ENCODE measurements around the gene ADM2. TPM values are rescaled to one million over a fixed set of nuclear protein-coding genes. Genes with fewer than 3 reads are reported as not detected.

ADM2 gene
- total and polyA plus RNA-seq, 2 of the 13 experiments (the other 11 are each of a cell fraction or from before 2014, with no cell fraction given): 1.2 to 3.0 TPM

DNA sequence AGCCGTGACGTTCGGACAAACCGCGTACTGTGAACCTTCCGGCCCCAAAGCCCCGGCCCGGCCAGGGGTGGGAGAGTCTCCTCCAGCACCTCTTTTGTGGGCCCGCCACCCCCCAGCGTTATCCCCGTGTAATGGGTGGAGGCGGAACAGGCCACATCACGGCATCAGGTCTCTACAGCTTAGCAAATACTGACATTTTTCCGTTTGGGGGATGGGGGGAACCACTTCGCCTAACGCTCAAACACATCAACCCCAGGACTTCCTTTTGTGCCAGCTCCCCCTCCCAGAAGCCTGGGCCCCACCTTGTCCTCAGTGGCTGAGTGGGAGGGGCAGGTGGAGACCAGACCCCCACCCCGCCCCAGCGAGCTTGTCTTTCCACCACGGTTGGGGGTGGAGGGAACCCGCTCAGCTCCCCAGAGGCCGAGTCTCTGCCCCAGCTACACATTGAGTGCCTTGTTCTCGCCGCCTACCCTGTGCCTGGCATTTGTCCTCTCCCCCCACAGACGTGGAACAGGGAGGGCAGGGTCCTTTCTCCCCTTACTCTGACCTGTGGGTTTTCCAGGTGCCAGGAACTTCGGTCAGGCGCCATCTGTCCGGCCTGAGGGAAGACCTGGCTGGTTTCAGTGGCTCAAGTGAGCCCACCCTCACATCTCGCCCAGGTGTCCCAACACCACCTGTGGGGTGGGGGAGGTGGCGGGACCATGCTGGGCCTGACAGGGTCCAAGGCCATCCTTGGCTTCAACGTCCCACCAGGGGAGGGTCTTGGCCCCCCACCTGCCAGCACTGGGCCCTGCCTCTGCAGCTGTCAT, 36.1 kb upstream of the ADM2 start (continued):
- TF ChIP-seq POLR2G (IDR thresholded peaks at IDR 0.05; ENCODE audit: low read depth, low read length) (peak; percentile 78; the same call in 1 of the 2 replicates), RBFOX2 (IDR thresholded peaks at IDR 0.05; ENCODE audit: low read depth, low read length) (0 out of 2 replicates have a peak, but pooled peaks have one; percentile 13), POLR2AphosphoS2 (IDR thresholded peaks at IDR 0.05; ENCODE audit: low read depth, low read length) (0 out of 2 replicates have a peak, but pooled peaks have one; percentile 22), AGO1 (IDR thresholded peaks at IDR 0.05; ENCODE audit: low read depth, low read length, poor library complexity, severe bottlenecking) (peak; percentile 94), PHF21A (CRISPR knock-in tag; IDR thresholded peaks at IDR 0.05) (0 out of 2 replicates have a peak, but pooled peaks have one; percentile 32), MAZ (IDR thresholded peaks at IDR 0.05; ENCODE audit: borderline replicate concordance, low read depth, low read length) (no peak), MAZ (CRISPR knock-in tag; IDR thresholded peaks at IDR 0.05; ENCODE audit: low read depth) (peak; percentile 24; the same call in 1 of the 2 replicates), JARID2 (CRISPR knock-in tag; IDR thresholded peaks at IDR 0.05; ENCODE audit: insufficient replicate concordance) (no peak), ZNF296 (CRISPR knock-in tag; conservative IDR thresholded peaks at IDR 0.05) (0 out of 2 replicates have a peak, but pooled peaks have one; percentile 44), ZBTB7B (CRISPR knock-in tag; IDR thresholded peaks at IDR 0.05) (0 out of 2 replicates have a peak, but pooled peaks have one; percentile 34), PAF1 (CRISPR knock-in tag; IDR thresholded peaks at IDR 0.05) (peak; percentile 76; the same call in 1 of the 2 replicates), DR1 (CRISPR knock-in tag; IDR thresholded peaks at IDR 0.05) (0 out of 2 replicates have a peak, but pooled peaks have one; percentile 28), ZNF33B (CRISPR knock-in tag; IDR thresholded peaks at IDR 0.05) (0 out of 2 replicates have a peak, but pooled peaks have one; percentile 18)
- TF ChIP-seq, protein P1, sequence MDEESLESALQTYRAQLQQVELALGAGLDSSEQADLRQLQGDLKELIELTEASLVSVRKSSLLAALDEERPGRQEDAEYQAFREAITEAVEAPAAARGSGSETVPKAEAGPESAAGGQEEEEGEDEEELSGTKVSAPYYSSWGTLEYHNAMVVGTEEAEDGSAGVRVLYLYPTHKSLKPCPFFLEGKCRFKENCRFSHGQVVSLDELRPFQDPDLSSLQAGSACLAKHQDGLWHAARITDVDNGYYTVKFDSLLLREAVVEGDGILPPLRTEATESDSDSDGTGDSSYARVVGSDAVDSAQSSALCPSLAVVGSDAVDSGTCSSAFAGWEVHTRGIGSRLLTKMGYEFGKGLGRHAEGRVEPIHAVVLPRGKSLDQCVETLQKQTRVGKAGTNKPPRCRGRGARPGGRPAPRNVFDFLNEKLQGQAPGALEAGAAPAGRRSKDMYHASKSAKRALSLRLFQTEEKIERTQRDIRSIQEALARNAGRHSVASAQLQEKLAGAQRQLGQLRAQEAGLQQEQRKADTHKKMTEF (CRISPR knock-in tag; IDR thresholded peaks at IDR 0.05): no peak
- TF ChIP-seq, protein P2, sequence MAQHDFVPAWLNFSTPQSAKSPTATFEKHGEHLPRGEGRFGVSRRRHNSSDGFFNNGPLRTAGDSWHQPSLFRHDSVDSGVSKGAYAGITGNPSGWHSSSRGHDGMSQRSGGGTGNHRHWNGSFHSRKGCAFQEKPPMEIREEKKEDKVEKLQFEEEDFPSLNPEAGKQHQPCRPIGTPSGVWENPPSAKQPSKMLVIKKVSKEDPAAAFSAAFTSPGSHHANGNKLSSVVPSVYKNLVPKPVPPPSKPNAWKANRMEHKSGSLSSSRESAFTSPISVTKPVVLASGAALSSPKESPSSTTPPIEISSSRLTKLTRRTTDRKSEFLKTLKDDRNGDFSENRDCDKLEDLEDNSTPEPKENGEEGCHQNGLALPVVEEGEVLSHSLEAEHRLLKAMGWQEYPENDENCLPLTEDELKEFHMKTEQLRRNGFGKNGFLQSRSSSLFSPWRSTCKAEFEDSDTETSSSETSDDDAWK (CRISPR knock-in tag; IDR thresholded peaks at IDR 0.05): no peak
- TF ChIP-seq, protein P3, sequence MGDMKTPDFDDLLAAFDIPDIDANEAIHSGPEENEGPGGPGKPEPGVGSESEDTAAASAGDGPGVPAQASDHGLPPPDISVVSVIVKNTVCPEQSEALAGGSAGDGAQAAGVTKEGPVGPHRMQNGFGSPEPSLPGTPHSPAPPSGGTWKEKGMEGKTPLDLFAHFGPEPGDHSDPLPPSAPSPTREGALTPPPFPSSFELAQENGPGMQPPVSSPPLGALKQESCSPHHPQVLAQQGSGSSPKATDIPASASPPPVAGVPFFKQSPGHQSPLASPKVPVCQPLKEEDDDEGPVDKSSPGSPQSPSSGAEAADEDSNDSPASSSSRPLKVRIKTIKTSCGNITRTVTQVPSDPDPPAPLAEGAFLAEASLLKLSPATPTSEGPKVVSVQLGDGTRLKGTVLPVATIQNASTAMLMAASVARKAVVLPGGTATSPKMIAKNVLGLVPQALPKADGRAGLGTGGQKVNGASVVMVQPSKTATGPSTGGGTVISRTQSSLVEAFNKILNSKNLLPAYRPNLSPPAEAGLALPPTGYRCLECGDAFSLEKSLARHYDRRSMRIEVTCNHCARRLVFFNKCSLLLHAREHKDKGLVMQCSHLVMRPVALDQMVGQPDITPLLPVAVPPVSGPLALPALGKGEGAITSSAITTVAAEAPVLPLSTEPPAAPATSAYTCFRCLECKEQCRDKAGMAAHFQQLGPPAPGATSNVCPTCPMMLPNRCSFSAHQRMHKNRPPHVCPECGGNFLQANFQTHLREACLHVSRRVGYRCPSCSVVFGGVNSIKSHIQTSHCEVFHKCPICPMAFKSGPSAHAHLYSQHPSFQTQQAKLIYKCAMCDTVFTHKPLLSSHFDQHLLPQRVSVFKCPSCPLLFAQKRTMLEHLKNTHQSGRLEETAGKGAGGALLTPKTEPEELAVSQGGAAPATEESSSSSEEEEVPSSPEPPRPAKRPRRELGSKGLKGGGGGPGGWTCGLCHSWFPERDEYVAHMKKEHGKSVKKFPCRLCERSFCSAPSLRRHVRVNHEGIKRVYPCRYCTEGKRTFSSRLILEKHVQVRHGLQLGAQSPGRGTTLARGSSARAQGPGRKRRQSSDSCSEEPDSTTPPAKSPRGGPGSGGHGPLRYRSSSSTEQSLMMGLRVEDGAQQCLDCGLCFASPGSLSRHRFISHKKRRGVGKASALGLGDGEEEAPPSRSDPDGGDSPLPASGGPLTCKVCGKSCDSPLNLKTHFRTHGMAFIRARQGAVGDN (CRISPR knock-in tag; IDR thresholded peaks at IDR 0.05): peak; percentile 20; the same call in 1 of the 2 replicates
- TF ChIP-seq, protein P4, sequence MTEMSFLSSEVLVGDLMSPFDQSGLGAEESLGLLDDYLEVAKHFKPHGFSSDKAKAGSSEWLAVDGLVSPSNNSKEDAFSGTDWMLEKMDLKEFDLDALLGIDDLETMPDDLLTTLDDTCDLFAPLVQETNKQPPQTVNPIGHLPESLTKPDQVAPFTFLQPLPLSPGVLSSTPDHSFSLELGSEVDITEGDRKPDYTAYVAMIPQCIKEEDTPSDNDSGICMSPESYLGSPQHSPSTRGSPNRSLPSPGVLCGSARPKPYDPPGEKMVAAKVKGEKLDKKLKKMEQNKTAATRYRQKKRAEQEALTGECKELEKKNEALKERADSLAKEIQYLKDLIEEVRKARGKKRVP (CRISPR knock-in tag; IDR thresholded peaks at IDR 0.05): no peak
- TF ChIP-seq, protein P5, sequence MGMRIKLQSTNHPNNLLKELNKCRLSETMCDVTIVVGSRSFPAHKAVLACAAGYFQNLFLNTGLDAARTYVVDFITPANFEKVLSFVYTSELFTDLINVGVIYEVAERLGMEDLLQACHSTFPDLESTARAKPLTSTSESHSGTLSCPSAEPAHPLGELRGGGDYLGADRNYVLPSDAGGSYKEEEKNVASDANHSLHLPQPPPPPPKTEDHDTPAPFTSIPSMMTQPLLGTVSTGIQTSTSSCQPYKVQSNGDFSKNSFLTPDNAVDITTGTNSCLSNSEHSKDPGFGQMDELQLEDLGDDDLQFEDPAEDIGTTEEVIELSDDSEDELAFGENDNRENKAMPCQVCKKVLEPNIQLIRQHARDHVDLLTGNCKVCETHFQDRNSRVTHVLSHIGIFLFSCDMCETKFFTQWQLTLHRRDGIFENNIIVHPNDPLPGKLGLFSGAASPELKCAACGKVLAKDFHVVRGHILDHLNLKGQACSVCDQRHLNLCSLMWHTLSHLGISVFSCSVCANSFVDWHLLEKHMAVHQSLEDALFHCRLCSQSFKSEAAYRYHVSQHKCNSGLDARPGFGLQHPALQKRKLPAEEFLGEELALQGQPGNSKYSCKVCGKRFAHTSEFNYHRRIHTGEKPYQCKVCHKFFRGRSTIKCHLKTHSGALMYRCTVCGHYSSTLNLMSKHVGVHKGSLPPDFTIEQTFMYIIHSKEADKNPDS (CRISPR knock-in tag; IDR thresholded peaks at IDR 0.05): no peak

All from HepG2 (cell line).